HG03095 (cell line): ENCODE results near the gene ATP4A.

ENCODE experiments used
- ATAC-seq: cut with Tn5 transposase; IDR thresholded peaks from one replicate; pipeline ENCODE4 v1.9.1; 2021; ENCODE audit warnings: moderate library complexity; ENCODE audit not compliant: unreplicated experiment

ATP4A gene

DNA sequence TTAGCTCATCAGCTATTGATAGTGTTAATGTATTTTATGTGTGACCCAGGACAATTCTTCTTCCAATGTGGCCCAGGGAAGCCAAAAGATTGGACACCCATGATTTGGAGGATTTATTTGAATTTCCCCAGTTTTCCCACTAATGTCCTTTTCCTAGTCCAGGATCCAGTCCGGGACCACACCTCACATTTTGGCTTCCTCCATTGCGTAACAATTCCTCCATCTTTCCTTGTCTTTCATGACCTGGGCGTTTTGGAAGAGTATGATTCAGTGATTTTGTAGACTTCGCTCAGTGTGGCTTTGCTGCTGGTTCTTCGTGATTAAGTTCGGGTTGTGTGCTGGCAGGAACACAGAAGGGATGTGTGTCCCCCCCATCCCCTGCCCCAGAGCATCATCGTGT, 3.3 kb upstream of the ATP4A start:
- no peak for ATAC-seq

DNA sequence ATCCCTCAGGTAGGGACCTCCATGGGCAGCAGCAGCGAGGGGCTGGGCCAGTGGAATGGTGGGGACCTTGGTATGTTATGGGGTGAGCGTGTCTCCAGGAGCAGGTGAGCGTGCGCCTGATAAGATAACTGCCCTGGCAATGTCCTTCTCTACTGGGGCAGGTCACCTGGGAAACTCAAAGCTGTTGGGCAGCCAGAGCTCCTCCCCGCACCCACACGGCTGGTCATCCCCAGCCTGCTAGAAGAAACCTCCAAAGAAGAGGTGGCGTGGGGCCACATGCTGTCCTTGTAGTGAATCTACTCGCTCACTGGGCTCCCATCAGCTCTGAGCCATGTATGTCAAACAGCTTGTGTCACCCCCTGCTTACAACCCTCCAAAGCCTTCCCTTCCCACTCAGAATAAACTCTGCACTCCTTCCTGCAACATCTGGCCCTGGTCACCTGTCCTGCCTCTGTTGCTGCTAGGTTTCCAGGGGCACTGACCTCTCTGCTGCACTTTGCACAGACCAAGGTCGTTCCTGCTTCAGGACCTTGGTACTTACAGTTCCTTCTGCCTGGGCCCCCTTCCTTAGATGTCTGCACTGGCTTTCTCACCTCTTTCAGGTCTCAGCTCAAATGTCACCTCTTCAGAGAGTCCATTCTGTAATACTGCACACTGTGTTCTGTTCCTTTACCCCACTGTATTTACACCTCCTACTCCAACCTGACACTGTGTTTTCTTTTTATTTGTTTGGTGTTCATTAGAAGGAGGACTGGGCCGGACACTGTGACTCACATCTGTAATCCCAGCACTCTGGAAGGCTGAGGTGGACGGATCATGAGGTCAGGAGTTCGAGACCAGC, 1.8 kb upstream of the ATP4A start:
- ATAC-seq, result no peak

DNA sequence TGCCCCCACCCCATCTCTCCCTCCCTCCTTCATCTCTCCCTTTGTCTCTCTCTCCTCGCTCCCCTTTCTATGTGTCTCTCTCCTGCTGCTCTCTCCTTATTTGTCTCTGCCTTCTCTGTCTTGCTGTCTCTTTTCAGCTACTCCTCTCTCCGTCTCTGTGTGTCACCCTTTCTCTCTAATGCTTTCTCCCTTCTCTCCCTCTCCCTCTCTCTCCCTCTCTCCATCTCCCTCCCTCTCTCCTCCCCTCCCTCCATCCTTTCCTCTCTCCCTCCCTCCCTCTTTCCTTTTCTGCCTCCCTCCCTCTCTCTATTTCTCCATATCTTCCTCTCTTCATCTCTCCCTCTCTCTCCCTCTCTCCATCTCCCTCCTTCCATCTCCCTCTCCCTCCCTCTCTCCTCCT, 682 bp downstream of the ATP4A start:
- ATAC-seq, result no peak

DNA sequence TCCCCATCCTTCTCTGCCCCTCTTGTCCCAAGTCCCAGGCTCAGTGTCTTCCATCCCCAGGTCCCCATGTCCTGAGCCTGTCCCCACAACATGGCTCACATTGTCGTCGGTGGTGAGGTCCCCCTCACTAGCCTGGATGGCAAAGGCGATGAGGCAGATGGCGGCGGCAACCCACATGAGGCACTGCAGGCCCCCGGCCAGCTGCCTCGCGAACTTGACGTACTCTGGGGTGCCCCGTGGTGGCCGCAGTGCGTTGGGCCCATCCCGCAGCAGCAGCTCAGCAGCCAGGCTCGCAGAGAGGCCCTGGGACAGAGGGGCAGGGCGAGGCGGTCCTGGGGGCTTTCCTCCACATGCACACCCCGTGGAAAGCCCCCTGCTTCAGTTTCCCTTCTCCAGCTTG, 1.1 kb downstream of the ATP4A start:
- ATAC-seq, result no peak

DNA sequence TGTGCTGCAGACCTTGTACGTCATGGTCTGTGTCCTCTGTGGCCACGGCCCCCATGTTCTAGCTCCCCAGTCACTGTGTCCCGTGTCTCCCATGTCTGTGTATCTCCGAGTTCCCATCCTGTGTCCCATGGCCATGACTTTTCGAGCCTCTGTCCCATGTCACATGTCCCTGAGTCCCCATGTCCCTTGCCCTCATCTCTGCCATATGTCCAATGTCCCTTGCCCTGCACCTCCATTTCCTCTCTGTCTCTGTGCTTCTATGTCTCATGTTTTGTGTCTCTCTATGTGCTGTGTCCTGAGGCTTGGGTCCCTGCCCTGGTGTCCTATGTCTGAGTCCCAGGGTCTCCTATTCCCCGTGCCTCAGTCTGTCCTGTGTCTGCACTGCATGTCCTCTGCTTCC, 2.0 kb downstream of the ATP4A start:
- ATAC-seq, result no peak

DNA sequence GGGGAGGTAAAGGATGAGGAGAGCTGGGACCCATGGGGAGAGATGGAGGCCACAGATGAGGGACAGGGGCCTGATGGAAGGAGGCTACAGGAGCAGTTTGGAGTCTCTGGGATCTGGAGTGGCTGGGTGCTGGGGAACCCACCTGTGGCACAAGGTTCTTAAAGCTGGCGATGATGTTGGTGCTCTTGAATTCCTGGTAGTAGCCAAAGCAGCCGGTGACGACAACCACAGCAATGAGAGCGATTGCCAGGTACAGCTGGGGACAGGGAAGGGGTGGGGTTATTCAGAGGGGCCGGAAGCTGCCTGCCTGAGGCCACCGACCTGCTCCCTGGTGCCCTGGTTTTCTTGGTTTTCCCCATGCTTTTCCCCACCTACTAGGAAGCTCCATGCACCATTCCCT, 2.8 kb downstream of the ATP4A start:
- no peak for ATAC-seq

DNA sequence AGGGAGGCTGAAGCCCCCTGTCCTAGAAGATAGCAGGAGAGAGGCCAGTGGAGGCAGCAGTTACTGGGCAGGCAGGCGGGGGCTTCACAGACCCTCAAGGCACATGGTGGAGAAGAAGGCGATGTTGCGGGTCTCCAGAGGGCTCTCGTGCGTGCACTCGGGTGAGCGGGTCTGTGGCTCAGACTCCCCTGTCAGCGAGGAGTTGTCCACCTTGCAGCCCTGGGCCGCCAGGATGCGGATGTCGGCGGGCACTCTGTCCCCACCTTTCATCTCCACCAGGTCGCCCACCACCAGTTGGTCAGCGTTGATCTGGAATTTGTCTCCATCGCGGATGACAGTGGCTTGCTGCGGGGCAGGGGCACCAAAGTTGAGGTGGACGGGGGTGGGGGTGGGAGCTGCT, 3.2 kb downstream of the ATP4A start:
- ATAC-seq, result no peak

DNA sequence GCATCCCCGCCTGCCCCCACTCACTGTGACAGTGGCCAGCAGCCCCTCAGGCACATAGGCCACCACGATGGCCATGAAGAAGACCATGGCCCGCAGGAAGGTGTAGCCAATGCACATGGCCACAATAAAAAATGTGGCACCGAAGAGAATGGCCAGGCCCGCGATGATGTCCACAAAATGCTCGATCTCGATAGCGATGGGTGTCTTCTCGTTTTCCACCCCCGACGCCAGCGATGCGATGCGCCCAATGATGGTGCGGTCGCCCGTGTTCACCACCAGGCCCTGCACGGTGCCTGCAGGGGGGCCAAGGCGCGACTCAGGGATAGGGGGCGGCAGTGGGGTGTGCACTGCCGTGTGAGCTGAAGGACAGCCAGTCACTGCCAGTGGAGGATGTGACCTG, 3.7 kb downstream of the ATP4A start:
- no peak for ATAC-seq

DNA sequence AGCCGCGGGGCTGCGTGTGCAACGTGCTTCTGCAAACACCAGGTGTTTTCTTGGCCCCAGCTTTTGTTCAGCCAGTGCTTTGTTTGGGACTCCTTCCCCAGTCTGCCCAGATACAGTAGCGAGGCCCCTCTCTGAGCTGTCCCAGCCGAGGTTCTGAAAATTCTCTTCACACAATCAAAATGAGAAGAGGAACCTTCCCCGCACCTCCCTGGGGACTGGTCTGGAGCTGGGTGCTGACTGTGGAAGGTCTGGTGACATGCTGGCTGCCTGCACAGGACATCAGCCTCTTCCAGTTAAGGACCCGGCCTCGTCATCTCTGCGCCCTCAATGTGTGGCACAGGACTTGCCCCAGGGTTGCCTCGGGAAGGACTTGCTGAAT, 4.2 kb downstream of the ATP4A start:
- ATAC-seq, result no peak

DNA sequence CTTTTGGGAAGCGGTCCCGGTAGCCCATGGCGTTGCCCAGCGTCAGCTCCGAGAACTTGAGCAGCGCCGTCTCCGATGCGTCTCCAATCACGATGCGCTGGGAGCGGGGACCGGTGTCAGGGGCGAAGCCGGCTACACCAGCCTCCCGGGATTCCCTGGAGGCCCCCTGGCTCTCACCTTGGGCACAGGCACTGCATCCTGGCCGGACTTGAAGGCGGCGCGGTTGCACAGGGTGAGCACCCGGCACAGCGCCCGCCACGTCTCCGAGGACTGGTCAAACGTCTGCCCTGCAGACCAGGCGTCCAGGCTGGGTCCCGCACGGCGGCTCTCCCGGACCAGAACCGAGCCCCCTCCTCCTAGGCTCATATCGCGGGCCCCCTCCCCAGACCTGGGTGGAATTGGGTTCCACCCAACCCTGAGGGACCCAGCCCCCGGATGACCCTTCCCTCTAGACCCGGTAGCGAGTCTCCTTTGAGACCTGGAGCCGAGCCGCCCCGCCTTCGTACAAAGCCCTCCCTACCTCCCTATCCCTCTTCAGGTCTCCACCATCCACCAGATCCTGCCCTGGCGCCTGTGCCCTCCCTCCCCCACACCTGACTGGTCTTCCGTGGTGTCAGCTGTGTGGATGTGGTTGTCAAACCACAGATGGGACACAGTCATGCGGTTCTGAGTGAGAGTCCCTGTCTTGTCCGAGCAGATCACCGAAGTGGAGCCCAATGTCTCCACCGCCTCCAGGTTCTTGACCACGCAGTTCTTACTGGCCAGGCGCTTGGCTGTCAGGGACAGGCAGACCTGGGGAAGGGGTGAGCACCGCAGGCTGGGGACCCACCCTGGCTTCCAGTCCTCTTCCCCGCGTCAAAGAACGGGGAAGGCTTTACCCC, 4.8 kb downstream of the ATP4A start:
- ATAC-seq, result no peak

DNA sequence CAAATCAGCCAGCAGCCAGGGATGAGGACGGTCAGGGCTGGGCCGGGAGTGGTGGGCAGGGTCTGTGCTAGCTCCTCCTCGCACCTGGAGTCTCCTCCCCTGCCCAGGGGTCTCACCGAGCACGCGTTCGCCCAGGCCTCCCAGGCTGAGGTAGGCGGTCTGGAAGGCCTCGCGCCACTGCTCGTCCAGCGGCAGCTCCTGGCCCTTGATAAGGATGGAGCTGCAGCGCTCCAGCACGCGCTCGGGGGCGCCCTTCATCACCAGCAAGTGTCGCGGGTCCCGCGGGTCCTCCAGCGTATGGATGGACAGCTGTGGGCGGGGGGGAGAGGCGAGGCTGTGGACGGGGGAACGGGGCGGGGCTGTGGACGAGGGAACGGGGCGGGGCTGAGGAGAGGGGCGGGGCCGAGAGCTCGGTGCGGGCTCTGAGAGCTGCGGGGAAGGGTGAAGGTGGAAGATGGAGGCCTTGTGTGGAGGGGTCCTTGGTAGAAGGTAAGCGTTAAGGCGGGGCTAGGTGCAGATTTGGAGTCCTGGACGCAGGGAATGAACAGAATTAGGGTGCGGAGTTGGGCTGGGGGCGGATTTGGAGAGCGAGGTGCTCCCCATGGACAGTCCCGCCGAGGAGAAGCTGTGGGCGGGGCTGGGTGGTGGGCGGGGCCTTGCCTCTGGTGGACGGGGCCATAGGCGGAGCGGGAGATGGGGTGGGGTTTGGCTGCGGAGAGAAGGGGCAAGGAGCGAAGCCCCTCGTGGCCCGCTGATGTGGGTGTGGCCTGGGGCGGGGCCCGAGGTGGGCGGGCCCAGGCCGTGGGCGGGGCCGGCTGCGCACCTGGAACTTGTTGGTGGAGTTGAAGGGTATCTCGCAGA, 5.7 kb downstream of the ATP4A start:
- ATAC-seq, result no peak

DNA sequence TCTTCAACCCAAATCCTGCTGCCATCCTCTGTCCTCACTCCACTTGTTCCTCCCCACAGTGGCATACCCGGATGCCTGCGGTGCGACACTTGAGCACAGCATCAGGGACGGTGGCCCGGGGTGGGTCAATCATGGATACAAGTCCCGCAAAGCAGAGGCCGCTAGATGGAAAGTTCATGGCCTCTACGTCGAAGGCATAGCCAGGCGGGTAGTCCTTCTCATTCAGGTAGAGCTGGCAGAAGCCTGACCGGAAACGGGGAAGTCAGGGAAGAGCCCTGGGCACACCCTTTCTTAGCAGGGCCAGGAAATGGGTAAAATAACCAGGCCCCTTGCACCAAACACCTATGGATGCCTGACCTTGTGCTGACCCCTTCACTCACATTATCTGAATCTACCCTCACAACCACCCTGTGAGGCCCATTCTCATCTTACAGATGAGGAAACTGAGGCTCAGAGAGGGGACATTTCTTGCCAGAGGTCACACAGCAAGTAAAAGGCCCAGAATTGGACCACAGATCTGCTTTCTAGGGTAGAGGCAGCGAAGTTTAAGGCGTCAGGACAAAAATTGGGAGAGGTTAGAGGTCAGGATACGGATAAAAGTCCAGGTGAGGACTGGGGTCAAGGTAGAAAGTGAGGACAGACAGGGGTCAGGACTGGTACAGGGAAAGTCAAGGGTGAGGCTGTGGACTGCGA, 6.5 kb downstream of the ATP4A start:
- no peak for ATAC-seq

DNA sequence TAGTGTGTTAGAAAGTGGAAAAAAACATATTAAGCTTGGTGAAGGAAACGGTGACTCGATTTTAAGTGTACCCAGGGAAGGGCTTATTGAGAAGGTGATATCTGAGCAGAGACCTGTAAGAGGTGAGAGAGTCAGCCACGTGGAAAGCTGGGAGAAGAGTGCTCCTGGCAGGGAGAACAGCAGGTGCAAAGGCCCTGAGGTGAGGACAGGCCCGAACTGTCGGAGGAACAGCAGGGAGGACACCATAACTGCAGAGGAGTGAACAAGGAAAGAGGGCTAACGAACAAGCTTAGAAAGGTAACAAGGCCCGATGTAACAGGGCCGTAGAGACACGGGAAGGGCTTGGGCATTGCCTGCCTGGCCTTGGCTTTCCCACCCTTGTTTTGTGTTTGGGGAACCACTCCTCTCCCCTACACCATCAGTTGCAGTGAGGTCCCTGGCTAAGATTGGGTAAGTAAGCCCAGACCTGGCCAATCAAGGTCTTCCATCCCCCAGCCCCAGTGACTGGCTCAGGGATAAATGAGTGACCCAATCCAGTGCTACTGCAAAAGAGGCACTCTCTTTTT, 7.3 kb downstream of the ATP4A start:
- ATAC-seq, result no peak

DNA sequence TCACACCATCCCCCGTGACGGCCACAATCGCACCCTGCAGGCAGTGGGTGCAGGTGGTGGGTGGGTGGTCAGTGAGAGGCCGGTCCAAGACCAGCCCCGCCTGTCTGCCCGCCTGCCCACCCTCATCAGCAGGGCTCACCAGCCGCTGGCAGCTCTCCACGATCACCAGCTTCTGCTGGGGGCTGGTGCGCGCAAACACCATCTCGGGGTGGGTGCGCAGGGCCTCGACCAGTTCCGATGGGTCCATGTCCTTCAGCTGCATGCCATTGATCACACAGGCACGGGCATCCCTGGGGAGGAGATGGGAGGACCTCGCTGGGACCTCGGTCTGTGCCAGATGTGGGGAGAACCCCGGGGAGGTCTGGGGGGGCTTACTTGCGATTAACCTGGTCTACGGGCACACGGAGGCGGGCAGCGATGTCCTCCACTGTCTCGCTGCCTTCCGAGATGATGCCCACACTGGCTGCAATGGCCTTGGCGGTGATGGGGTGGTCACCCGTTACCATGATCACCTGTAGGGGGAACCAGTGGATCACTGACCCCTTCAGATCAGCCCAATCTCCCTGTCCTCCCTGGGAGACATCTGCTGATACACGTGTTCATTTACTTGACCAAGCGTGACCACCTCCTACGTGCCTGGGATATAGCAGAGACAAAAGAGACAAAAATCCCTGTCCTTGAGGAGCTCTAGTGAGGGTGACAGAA, 8.0 kb downstream of the ATP4A start:
- ATAC-seq, result no peak

DNA sequence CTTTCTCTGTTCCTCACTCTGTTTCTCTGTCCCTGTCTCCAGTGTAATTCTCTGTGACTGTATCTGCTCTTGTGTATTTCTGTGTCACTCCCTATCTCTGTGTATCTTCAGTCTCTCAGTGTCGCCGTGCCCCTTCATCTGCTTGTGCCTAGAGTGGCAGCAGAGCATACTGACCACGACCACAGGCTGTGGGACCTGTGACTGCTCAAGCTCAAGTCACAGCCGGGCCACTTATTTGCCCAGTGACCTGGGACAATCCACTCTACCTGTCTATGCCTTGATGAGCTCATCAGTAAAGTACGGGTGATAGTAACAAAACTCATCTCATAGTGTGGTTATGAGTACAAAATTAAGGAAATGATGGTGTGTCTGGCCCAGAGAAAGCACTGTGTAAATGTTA, 9.4 kb downstream of the ATP4A start:
- ATAC-seq, result no peak

DNA sequence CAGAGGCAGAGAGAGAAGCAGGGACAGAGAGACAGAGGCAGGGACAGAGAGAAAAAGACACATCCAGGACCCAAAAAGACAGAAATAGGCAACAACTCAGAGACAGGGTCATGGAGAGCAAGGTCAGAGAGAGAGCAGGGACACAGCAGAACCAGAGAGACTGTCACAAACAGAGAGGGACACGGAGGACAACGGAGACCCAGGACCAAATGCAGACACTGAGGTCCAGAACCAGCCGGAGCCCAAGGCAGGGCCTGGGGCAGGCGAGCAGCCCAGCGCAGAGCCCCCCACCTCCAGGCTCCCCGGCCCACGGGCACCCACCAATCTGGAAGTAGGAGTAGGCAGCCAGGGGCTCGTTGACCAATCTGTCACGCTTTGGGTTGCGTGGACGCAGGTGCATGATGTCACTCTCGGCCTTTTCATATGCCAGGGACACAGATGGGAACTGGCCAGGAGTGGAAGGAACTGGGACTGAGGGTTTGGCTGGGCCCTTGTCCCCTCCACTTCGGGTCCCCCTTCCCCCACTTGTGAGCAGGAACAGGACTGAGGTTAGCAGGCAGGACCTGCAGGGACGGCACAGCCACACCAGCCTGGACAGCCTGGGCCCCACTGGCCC, 10.0 kb downstream of the ATP4A start:
- ATAC-seq, result no peak

DNA sequence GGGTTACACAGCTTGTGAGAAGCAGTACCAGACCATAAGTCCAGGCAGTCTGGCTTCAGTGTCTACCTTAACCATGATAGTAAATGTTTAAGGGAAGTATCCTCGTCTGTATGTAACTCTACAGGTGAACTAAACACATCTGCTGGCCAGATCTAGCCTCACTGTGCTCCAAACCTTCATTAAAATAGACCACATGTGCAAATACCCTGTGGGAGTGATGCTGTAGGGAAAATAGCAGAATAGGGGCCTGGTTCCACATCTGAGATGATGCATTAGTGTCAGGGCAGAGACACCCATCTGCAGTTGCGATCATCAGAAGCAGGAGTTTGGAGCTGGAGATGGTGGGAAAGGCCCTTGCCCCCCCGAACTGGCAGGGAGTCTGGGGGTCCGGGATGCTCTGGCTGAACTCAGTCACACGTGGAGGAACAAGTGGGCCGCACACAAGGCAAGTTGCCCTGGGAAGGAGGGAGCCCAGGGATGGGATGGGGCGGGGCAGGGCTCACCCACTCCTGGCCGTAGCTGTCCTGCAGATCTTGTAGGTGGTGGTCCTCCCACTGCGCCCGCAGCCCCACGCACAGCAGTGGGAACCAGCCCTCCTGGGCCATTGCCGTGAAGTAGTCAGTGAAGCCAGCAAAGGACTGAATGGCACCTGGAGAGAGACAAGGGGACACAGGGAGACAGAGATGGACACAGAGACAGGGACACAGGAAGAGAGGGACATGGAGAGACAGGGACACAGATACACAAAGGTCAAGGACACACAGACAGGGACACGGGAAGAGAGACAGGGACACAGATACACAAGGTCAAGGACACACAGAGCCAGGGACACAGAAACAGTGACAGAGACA, 10.7 kb downstream of the ATP4A start:
- ATAC-seq, result no peak

DNA sequence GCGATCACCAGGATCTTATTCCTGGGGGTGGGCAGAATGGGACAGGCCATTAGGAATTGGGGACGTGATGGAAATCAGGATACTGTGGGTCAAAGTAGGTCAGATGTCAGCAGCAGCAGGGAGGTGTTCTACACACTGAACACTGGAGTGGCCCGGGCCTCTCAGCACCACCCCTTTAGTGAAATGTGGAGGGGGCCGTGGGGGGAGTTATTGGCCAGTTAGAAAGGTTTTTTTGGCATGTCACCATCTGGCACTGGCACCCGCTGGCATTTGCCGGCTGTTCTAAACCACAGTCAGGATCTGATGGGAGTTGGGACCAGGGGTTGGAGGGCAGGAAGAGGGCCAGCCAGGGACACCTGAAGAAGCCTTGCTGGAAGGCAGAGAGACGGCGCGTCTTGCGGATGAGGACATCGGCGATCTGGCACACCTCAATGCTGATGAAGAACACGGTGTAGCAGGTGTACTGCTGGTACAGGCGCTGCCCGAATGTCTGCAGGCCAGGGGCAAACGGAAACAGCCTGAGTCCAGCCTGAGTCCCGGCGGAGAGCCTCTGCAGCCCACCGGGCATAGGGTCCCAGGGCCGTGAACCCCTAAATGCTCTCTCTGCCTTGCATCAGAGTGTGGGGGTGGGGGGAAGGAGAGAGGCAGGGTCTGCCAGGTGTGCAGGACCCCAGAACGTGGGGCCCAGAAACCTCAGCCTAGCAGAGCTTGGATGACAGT, 12.2 kb downstream of the ATP4A start:
- ATAC-seq, result no peak
